HEK293 (cell line): Measurements from ENCODE around the gene B4GALT2.
A peak's percentile ranks its signal among the peaks of the same experiment; 100 is the strongest.

Experiments
- GLI2 ChIP-seq: fragments of 450-650 bp; formaldehyde crosslinking; IDR thresholded peaks from 2 replicates; pipeline ENCODE4; 2017; ENCODE audit warnings: missing biosample characterization, missing genetic modification characterization, low read depth, borderline replicate concordance
- HOXD13 ChIP-seq: sonication (generic); formaldehyde crosslinking; IDR thresholded peaks from 2 replicates; pipeline ENCODE4 v1.8.0; 2022; ENCODE audit warnings: missing genetic modification reagents, borderline replicate concordance
- MZF1 ChIP-seq: fragments of 450-650 bp; formaldehyde crosslinking; IDR thresholded peaks from 2 replicates; pipeline ENCODE4 v1.5.1; 2017; ENCODE audit warnings: missing biosample characterization, missing genetic modification characterization, borderline replicate concordance
- RBAK ChIP-seq: fragments of 450-650 bp; formaldehyde crosslinking; IDR thresholded peaks from 2 replicates; pipeline ENCODE4 v1.5.1; 2016; ENCODE audit warnings: missing biosample characterization, missing genetic modification characterization
- SCRT1 ChIP-seq: fragments of 450-650 bp; formaldehyde crosslinking; IDR thresholded peaks from 2 replicates; pipeline ENCODE4 v1.5.1; 2016; ENCODE audit warnings: missing biosample characterization, missing genetic modification characterization, borderline replicate concordance
- SCRT2 ChIP-seq: fragments of 450-650 bp; formaldehyde crosslinking; IDR thresholded peaks from 2 replicates; pipeline ENCODE4 v1.5.1; 2016; ENCODE audit warnings: missing biosample characterization, missing genetic modification characterization
- SP3 ChIP-seq: fragments of 450-650 bp; formaldehyde crosslinking; IDR thresholded peaks from 2 replicates; pipeline ENCODE4 v1.5.1; 2016; ENCODE audit warnings: missing biosample characterization, missing genetic modification characterization
- ZBTB20 ChIP-seq: fragments of 450-650 bp; formaldehyde crosslinking; IDR thresholded peaks from 2 replicates; pipeline ENCODE4 v1.5.1; 2016; ENCODE audit warnings: missing biosample characterization, missing genetic modification characterization
- ZBTB48 ChIP-seq: fragments of 450-650 bp; formaldehyde crosslinking; IDR thresholded peaks from 2 replicates; pipeline ENCODE4 v1.5.1; 2016; ENCODE audit warnings: missing biosample characterization, missing genetic modification characterization
- ZFHX2 ChIP-seq: fragments of 450-650 bp; formaldehyde crosslinking; conservative IDR thresholded peaks from 2 replicates; pipeline ENCODE4 v1.5.1; 2016; ENCODE audit warnings: missing biosample characterization, missing genetic modification characterization
- ZNF112 ChIP-seq: fragments of 450-650 bp; formaldehyde crosslinking; IDR thresholded peaks from 2 replicates; pipeline ENCODE4 v1.5.0; 2017; ENCODE audit warnings: missing biosample characterization, missing genetic modification characterization
- ZNF16 ChIP-seq: fragments of 450-650 bp; formaldehyde crosslinking; IDR thresholded peaks from 2 replicates; pipeline ENCODE4 v1.5.1; 2016; ENCODE audit warnings: low read depth, missing biosample characterization, missing genetic modification characterization
- ZNF202 ChIP-seq: fragments of 450-650 bp; formaldehyde crosslinking; IDR thresholded peaks from 2 replicates; pipeline ENCODE4 v1.5.1; 2016; ENCODE audit warnings: missing biosample characterization, missing genetic modification characterization, borderline replicate concordance
- ZNF292 ChIP-seq: fragments of 450-650 bp; formaldehyde crosslinking; IDR thresholded peaks from 2 replicates; pipeline ENCODE4 v1.5.1; 2016; ENCODE audit warnings: low read depth, missing biosample characterization, missing genetic modification characterization, borderline replicate concordance
- ZNF341 ChIP-seq: fragments of 450-650 bp; formaldehyde crosslinking; IDR thresholded peaks from 2 replicates; pipeline ENCODE4; 2016; ENCODE audit warnings: low read depth, missing biosample characterization, missing genetic modification characterization
- ZNF394 ChIP-seq: fragments of 450-650 bp; formaldehyde crosslinking; IDR thresholded peaks from 2 replicates; pipeline ENCODE4 v1.5.1; 2016; ENCODE audit warnings: missing biosample characterization, missing genetic modification characterization, mild to moderate bottlenecking, moderate library complexity, borderline replicate concordance
- ZNF416 ChIP-seq: fragments of 450-650 bp; formaldehyde crosslinking; IDR thresholded peaks from 2 replicates; pipeline ENCODE4 v1.5.1; 2016; ENCODE audit warnings: missing biosample characterization, missing genetic modification characterization
- ZNF48 ChIP-seq: fragments of 450-650 bp; formaldehyde crosslinking; IDR thresholded peaks from 2 replicates; pipeline ENCODE4 v1.5.1; 2016; ENCODE audit warnings: missing biosample characterization, missing genetic modification characterization
- ZNF530 ChIP-seq: fragments of 450-650 bp; formaldehyde crosslinking; IDR thresholded peaks from 2 replicates; pipeline ENCODE4 v1.5.1; 2016; ENCODE audit warnings: low read depth, missing biosample characterization, missing genetic modification characterization
- ZNF549 ChIP-seq: fragments of 450-650 bp; IDR thresholded peaks from 2 replicates; pipeline ENCODE4 v1.5.1; 2018; ENCODE audit warnings: missing biosample characterization, missing genetic modification characterization, mild to moderate bottlenecking, inconsistent platforms, moderate library complexity
- ZNF561 ChIP-seq: fragments of 450-650 bp; IDR thresholded peaks from 2 replicates; pipeline ENCODE4 v1.5.1; 2018; ENCODE audit warnings: missing biosample characterization, missing genetic modification characterization, borderline replicate concordance
- ZNF596 ChIP-seq: fragments of 450-650 bp; IDR thresholded peaks from 2 replicates; pipeline ENCODE4 v1.5.0; 2018; ENCODE audit warnings: missing biosample characterization, mild to moderate bottlenecking, missing genetic modification characterization, moderate library complexity
- ZNF658 ChIP-seq: fragments of 450-650 bp; formaldehyde crosslinking; IDR thresholded peaks from 2 replicates; pipeline ENCODE4; 2016; ENCODE audit warnings: missing biosample characterization, missing genetic modification characterization
- ZNF677 ChIP-seq: fragments of 450-650 bp; IDR thresholded peaks from 2 replicates; pipeline ENCODE4 v1.5.0; 2018; ENCODE audit warnings: missing biosample characterization, mild to moderate bottlenecking, missing genetic modification characterization, moderate library complexity
- ZNF747 ChIP-seq: fragments of 450-650 bp; formaldehyde crosslinking; IDR thresholded peaks from 2 replicates; pipeline ENCODE4 v1.5.1; 2016; ENCODE audit warnings: missing biosample characterization, missing genetic modification characterization
- ZNF768 ChIP-seq: fragments of 450-650 bp; formaldehyde crosslinking; IDR thresholded peaks from 2 replicates; pipeline ENCODE4 v1.5.1; 2018; ENCODE audit warnings: missing biosample characterization, mild to moderate bottlenecking, missing genetic modification characterization
- ZNF792 ChIP-seq: fragments of 450-650 bp; formaldehyde crosslinking; IDR thresholded peaks from 2 replicates; pipeline ENCODE4 v1.5.1; 2016; ENCODE audit warnings: missing biosample characterization, missing genetic modification characterization
- TF ChIP-seq, protein P1 (sequence below): fragments of 450-650 bp; formaldehyde crosslinking; IDR thresholded peaks from 2 replicates; pipeline ENCODE4 v1.5.1; 2017; ENCODE audit warnings: missing biosample characterization, missing genetic modification characterization
- TF ChIP-seq, protein P2 (sequence below): fragments of 450-650 bp; formaldehyde crosslinking; IDR thresholded peaks from 2 replicates; pipeline ENCODE4 v1.5.1; 2016; ENCODE audit warnings: missing biosample characterization, missing genetic modification characterization, borderline replicate concordance
- TF ChIP-seq, protein P3 (sequence below): fragments of 450-650 bp; formaldehyde crosslinking; IDR thresholded peaks from 2 replicates; pipeline ENCODE4 v1.5.1; 2017; ENCODE audit warnings: missing biosample characterization, missing genetic modification characterization
- TF ChIP-seq, protein P4 (sequence below): fragments of 450-650 bp; formaldehyde crosslinking; IDR thresholded peaks from 2 replicates; pipeline ENCODE4 v1.5.1; 2016; ENCODE audit warnings: missing biosample characterization, missing genetic modification characterization, borderline replicate concordance
- TF ChIP-seq, protein P5 (sequence below): fragments of 450-650 bp; formaldehyde crosslinking; IDR thresholded peaks from 2 replicates; pipeline ENCODE4 v1.5.1; 2016; ENCODE audit warnings: missing biosample characterization, missing genetic modification characterization

The B4GALT2 gene

DNA sequence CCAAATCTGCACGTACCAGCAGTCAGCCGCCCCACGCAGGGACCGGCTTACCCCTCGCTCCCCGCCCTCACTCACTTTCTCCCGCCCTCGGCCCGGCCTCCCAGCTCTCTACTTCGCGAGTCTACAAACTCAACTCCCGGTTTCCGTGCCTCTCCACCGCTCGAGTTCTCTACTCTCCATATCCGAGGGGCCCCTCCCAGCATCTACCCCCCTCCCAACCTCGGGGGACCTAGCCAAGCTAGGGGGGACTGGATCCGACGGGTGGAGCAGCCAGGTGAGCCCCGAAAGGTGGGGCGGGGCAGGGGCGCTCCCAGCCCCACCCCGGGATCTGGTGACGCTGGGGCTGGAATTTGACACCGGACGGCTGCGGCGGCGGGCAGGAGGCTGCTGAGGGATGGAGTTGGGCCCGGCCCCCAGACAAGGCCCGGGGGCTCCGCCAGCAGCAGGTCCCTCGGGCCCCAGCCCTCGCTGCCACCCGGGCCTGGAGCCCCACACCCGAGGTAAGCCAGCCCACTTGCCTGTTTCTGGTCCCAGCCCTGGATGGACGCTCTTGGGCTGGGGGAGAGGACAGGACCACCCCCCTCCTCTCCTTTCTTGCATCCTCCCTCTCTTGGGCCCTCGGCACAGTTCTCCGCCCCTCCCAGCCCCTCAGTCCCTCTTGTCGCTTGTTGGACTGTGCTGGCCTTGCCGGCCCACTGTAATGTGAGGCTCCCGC is 45.5 kb upstream of the B4GALT2 start, which contains the start of gene ARTN (continued):
- TF ChIP-seq, protein P1, sequence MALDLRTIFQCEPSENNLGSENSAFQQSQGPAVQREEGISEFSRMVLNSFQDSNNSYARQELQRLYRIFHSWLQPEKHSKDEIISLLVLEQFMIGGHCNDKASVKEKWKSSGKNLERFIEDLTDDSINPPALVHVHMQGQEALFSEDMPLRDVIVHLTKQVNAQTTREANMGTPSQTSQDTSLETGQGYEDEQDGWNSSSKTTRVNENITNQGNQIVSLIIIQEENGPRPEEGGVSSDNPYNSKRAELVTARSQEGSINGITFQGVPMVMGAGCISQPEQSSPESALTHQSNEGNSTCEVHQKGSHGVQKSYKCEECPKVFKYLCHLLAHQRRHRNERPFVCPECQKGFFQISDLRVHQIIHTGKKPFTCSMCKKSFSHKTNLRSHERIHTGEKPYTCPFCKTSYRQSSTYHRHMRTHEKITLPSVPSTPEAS (tag by site-specific recombination): no peak
- TF ChIP-seq ZNF530 (tag by site-specific recombination) (no peak), ZBTB20 (tag by site-specific recombination) (peak; percentile 46), ZNF768 (tag by site-specific recombination) (no peak), ZNF394 (0 out of 2 replicates have a peak, but pooled peaks have one; percentile 29), ZNF677 (tag by site-specific recombination) (no peak), ZNF112 (tag by site-specific recombination) (no peak), SCRT2 (tag by site-specific recombination) (no peak), ZNF292 (tag by site-specific recombination) (no peak), ZNF792 (tag by site-specific recombination) (no peak), ZNF416 (tag by site-specific recombination) (no peak), ZNF747 (no peak), ZNF202 (tag by site-specific recombination) (no peak), ZBTB48 (tag by site-specific recombination) (no peak), ZNF561 (tag by site-specific recombination) (peak; percentile 37; the same call in 1 of the 2 replicates), ZNF596 (no peak), ZNF658 (no peak), ZNF48 (no peak), MZF1 (no peak), ZNF16 (tag by site-specific recombination) (no peak), HOXD13 (no peak), ZFHX2 (tag by site-specific recombination) (peak; percentile 51), SP3 (peak; percentile 76), ZNF341 (tag by site-specific recombination) (peak; percentile 58), RBAK (tag by site-specific recombination) (no peak), ZNF549 (tag by site-specific recombination) (no peak), SCRT1 (tag by site-specific recombination) (no peak), GLI2 (tag by site-specific recombination) (no peak)
- TF ChIP-seq, protein P2, sequence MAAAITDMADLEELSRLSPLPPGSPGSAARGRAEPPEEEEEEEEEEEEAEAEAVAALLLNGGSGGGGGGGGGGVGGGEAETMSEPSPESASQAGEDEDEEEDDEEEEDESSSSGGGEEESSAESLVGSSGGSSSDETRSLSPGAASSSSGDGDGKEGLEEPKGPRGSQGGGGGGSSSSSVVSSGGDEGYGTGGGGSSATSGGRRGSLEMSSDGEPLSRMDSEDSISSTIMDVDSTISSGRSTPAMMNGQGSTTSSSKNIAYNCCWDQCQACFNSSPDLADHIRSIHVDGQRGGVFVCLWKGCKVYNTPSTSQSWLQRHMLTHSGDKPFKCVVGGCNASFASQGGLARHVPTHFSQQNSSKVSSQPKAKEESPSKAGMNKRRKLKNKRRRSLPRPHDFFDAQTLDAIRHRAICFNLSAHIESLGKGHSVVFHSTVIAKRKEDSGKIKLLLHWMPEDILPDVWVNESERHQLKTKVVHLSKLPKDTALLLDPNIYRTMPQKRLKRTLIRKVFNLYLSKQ (tag by site-specific recombination): no peak
- TF ChIP-seq, protein P3, sequence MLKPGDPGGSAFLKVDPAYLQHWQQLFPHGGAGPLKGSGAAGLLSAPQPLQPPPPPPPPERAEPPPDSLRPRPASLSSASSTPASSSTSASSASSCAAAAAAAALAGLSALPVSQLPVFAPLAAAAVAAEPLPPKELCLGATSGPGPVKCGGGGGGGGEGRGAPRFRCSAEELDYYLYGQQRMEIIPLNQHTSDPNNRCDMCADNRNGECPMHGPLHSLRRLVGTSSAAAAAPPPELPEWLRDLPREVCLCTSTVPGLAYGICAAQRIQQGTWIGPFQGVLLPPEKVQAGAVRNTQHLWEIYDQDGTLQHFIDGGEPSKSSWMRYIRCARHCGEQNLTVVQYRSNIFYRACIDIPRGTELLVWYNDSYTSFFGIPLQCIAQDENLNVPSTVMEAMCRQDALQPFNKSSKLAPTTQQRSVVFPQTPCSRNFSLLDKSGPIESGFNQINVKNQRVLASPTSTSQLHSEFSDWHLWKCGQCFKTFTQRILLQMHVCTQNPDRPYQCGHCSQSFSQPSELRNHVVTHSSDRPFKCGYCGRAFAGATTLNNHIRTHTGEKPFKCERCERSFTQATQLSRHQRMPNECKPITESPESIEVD (tag by site-specific recombination): no peak
- TF ChIP-seq, protein P4, sequence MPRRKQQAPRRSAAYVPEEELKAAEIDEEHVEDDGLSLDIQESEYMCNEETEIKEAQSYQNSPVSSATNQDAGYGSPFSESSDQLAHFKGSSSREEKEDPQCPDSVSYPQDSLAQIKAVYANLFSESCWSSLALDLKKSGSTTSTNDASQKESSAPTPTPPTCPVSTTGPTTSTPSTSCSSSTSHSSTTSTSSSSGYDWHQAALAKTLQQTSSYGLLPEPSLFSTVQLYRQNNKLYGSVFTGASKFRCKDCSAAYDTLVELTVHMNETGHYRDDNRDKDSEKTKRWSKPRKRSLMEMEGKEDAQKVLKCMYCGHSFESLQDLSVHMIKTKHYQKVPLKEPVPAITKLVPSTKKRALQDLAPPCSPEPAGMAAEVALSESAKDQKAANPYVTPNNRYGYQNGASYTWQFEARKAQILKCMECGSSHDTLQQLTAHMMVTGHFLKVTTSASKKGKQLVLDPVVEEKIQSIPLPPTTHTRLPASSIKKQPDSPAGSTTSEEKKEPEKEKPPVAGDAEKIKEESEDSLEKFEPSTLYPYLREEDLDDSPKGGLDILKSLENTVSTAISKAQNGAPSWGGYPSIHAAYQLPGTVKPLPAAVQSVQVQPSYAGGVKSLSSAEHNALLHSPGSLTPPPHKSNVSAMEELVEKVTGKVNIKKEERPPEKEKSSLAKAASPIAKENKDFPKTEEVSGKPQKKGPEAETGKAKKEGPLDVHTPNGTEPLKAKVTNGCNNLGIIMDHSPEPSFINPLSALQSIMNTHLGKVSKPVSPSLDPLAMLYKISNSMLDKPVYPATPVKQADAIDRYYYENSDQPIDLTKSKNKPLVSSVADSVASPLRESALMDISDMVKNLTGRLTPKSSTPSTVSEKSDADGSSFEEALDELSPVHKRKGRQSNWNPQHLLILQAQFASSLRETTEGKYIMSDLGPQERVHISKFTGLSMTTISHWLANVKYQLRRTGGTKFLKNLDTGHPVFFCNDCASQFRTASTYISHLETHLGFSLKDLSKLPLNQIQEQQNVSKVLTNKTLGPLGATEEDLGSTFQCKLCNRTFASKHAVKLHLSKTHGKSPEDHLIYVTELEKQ: no peak
- TF ChIP-seq, protein P5, sequence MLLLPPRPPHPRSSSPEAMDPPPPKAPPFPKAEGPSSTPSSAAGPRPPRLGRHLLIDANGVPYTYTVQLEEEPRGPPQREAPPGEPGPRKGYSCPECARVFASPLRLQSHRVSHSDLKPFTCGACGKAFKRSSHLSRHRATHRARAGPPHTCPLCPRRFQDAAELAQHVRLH (tag by site-specific recombination): no peak
